Stromal cell of bone marrow (primary cell): ENCODE measurements around the gene HEXB.

Source experiments
- DNase-seq: peaks from one replicate; pipeline ENCODE4 v3.0.0-alpha.2; 2012; ENCODE audit warnings: low read depth

The HEXB gene

DNA sequence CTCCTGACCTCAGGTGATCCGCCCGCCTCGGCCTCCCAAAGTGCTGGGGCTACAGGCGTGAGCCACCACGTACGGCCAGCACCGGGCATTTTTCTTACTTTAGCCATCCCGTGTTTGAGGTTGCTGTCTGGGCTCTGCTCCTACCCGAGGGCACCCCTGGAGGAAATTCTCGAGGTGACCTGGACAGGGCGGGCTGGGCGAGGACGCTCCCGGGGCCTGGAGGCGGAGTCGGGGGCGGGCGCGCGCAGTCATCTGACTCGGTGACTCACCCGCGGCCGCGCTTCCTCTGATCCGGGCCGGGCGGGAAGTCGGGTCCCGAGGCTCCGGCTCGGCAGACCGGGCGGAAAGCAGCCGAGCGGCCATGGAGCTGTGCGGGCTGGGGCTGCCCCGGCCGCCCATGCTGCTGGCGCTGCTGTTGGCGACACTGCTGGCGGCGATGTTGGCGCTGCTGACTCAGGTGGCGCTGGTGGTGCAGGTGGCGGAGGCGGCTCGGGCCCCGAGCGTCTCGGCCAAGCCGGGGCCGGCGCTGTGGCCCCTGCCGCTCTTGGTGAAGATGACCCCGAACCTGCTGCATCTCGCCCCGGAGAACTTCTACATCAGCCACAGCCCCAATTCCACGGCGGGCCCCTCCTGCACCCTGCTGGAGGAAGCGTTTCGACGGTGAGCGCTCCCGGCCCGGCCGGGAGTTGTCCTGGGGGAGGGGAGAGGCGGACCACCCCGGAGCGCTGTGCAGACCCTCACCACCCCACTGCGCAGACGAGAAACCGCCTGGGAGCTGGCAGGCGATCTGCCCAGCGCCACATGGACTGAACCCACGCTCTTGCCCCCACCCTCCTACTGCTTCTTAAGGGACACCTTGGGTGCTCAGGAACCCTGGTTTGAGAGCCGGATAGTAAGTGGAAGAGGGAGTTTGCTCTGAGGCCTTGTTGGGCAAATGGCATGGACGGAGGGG lies at the start of gene HEXB:
TSS of gene HEXB (plus strand) at position 334 of the 952 bp plus-strand sequence. CDS start at position 362, 28 bp downstream.
- DNase-seq = peak; percentile 73

- DNase-seq = no peak
Observed at GRCh38 chr5:74636149-74636548, 48.9 kb upstream of the HEXB start.

DNA sequence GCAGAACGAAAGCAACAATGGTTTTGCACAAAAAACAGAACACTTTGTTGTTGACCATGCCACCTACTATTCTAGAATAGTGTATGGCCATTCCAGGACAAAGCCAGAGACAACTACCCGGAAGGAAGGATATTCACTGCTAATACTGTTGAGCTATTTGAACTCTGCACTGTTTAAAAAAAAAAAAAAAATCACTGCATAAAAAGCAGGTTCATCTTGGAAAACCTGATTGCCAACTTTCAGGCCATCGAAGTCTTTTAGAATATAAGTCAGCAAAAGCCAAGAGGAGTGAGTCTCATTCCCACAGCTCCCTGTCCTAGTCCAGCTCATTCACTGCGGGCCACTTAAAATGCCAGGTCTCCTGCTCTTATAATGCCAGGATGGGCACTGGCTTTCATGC lies 48.5 kb upstream of the HEXB start:
- DNase-seq = no peak

- DNase-seq = no peak
Observed at GRCh38 chr5:74638544-74638969, 46.5 kb upstream of the HEXB start.

- DNase-seq = no peak
Observed at GRCh38 chr5:74638970-74639806, 45.8 kb upstream of the HEXB start.

GRCh38 chr5:74639807-74640449 lies 45.1 kb upstream of the HEXB start:
- DNase-seq = no peak

- peak; percentile 76 for DNase-seq
Observed at GRCh38 chr5:74640450-74640953, 44.5 kb upstream of the HEXB start, which contains the start of gene ENC1. Gene ENC1 (minus strand): TSS chr5:74640728. CDS start chr5:74636485, 4,243 bp downstream.

- peak; percentile 48 for DNase-seq
Observed at GRCh38 chr5:74640954-74641734, 43.9 kb upstream of the HEXB start.

DNA sequence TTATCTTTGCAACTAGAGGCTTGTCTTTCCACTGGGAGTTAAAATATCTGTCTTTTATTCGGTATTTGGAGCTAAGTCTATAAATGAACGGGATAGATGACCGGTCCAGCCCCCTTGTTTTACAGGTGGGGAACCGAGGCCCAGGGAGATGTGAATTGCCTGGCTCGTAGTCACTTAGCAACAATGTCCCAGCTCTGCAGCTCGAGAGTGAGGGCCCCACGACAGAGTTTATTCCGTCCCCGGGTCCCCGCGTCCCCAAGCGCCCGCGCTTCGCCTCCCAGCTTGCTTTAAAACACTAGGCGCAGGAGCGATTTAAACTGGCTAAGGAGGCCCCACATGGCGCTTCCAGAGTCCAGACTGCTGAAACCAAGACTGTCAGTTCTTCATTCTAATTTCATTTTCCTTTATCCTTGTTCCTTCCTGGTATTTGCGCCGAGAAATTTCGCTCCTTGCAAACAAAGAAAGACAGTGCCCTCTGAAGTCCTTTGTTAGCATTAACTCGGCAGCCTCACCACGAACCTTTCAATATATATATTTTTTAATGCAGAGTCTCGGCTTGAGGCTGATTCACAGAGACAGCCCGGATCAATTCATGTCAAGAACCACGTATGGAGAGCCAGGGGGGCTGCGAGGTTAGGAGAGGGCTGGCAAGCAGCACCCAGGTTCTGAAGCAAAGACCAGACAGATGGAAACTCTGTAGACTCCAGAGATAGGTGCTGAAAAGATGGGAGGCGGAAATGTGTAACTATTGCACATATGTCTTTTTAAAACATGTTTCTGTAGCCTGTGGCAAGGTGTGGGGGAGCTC lies 43.1 kb upstream of the HEXB start:
- DNase-seq = peak; percentile 73

DNA sequence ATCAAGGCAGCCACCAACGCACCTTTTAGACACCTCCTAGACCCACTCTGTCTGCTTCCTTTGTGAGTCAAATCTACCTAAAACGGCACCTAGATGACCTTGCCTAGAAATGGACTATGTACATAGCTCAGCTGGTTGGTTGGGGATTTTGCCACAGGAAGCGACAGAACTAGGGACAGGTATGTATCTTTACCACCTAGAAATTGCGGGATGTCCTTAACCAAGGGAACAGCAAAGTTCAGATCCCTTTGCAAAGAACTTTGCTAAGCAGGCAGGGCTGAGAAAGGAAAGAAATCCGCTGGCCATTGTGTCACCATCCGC lies 42.5 kb upstream of the HEXB start:
- no peak for DNase-seq

GRCh38 chr5:74643111-74643562 lies 41.9 kb upstream of the HEXB start:
- DNase-seq = peak; percentile 69

- no peak for DNase-seq
Observed at GRCh38 chr5:74647096-74647495, 37.9 kb upstream of the HEXB start.

- DNase-seq = no peak
Observed at GRCh38 chr5:74648835-74649293, 36.2 kb upstream of the HEXB start.

GRCh38 chr5:74649421-74649973 lies 35.5 kb upstream of the HEXB start:
- no peak for DNase-seq

DNA sequence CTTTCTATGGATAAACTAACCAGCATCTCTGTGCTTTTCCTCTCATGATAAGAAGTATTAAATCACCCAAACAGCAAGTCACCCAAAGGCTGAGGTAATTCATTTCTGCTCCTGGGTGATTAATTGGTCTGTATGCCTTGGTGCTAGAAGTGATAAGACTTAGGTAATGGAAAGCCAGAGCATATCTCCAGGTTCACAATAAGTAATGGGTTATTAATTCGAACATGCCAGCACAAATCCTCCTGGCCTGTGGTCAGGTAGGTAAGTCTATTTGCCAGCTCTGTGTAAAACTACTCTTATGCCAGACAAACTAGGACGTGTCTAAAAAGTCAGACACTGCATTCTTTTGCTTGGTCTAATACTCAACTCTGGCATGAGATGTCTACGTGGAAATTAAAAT lies 33.3 kb upstream of the HEXB start:
- no peak for DNase-seq

- DNase-seq = no peak
Observed at GRCh38 chr5:74652576-74652975, 32.5 kb upstream of the HEXB start.

- no peak for DNase-seq
Observed at GRCh38 chr5:74653991-74654390, 31.0 kb upstream of the HEXB start.

DNA sequence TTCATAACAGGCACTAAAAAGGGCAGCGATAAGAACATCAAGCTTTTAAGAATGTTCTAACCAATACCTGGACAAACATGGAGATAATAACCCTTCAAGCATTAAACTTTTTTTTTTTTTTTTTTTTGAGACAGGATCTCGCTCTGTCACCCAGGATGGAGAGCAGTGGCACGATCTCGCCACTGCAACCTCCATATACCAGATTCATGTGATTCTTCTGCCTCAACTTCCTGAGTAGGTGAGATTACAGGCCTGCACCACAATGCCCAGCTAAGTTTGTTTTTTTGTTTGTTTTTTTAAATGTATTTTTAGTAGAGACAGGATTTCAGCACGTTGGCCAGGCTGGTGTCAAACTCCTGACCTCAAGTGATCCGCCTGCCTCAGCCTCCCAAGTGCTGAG lies 29.8 kb upstream of the HEXB start:
- DNase-seq = no peak

- DNase-seq = no peak
Observed at GRCh38 chr5:74655716-74656115, 29.3 kb upstream of the HEXB start.

- no peak for DNase-seq
Observed at GRCh38 chr5:74657165-74657564, 27.9 kb upstream of the HEXB start.
